22Rv1 (cell line): ENCODE data around the gene HERC6.

Source experiments
- ZFX ChIP-seq: fragments of 450-650 bp; IDR thresholded peaks from 2 replicates; pipeline ENCODE4 v1.6.1; 2017; ENCODE audit warnings: antibody characterized with exemption, borderline replicate concordance
- TF ChIP-seq, protein P1 (sequence below): fragments of 450-650 bp; IDR thresholded peaks from 2 replicates; pipeline ENCODE4 v1.5.1; 2017; ENCODE audit warnings: mild to moderate bottlenecking

DNA sequence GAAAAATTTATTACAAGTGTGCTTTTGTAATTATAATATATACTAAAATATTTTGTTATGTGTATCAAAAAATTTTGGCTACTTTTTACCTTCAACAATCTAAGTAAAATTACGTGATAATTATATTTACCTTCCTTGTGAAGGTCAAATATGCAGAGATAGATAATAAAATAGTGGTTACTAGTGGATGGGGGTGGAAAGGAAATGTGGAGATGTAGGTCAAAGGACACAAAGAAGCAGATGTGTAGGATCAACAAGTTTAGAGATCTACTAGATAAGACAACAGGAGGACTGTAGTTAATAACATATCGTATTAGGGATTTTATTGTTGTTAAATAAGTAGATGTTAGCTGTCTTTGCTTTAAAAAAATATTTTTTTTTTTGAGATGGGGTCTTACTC is 99.6 kb downstream of the HERC6 start:
- TF ChIP-seq, protein P1, sequence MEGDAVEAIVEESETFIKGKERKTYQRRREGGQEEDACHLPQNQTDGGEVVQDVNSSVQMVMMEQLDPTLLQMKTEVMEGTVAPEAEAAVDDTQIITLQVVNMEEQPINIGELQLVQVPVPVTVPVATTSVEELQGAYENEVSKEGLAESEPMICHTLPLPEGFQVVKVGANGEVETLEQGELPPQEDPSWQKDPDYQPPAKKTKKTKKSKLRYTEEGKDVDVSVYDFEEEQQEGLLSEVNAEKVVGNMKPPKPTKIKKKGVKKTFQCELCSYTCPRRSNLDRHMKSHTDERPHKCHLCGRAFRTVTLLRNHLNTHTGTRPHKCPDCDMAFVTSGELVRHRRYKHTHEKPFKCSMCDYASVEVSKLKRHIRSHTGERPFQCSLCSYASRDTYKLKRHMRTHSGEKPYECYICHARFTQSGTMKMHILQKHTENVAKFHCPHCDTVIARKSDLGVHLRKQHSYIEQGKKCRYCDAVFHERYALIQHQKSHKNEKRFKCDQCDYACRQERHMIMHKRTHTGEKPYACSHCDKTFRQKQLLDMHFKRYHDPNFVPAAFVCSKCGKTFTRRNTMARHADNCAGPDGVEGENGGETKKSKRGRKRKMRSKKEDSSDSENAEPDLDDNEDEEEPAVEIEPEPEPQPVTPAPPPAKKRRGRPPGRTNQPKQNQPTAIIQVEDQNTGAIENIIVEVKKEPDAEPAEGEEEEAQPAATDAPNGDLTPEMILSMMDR: no peak
- no peak for TF ChIP-seq ZFX
